Stomach smooth muscle (tissue), 2 donors: ENCODE results near the gene POLD1.
A peak's percentile ranks its signal among the peaks of the same experiment; 100 is the strongest.

Experiments
- H3K27ac ChIP-seq: one replicate; pipeline ENCODE4 v1.7.0; 2013; ENCODE audit warnings: mild to moderate bottlenecking, low read length, inconsistent platforms
- H3K27me3 ChIP-seq, 2 donors: one replicate each; pipeline ENCODE4 v1.7.0; 2013; ENCODE audit warnings: low read length in 2 of 2; ENCODE audit not compliant: insufficient read depth in 2 of 2, control insufficient read depth in 1 of 2
- H3K36me3 ChIP-seq, 2 donors: one replicate each; pipeline ENCODE4 v1.7.0; 2013; ENCODE audit warnings: low read length in 2 of 2; ENCODE audit not compliant: control insufficient read depth in 2 of 2, insufficient read depth in 2 of 2
- H3K4me1 ChIP-seq: one replicate; pipeline ENCODE4 v1.7.0; 2013; ENCODE audit warnings: low read length; ENCODE audit not compliant: control insufficient read depth, insufficient read depth
- H3K4me3 ChIP-seq, 2 donors: one replicate each; pipeline ENCODE4 v1.7.0; 2013; ENCODE audit warnings: low read length in 2 of 2
- H3K9ac ChIP-seq, 2 donors: one replicate each; pipeline ENCODE4 v1.7.0; 2013; ENCODE audit warnings: low read length in 2 of 2, mild to moderate bottlenecking in 1 of 2
- H3K9me3 ChIP-seq, 2 donors: one replicate each; pipeline ENCODE4 v1.7.0; 2013; ENCODE audit warnings: low read length in 2 of 2; ENCODE audit not compliant: control insufficient read depth in 2 of 2
- donor health status: healthy.
- donor health status: Pancreatic carcinoma.

The POLD1 gene

DNA sequence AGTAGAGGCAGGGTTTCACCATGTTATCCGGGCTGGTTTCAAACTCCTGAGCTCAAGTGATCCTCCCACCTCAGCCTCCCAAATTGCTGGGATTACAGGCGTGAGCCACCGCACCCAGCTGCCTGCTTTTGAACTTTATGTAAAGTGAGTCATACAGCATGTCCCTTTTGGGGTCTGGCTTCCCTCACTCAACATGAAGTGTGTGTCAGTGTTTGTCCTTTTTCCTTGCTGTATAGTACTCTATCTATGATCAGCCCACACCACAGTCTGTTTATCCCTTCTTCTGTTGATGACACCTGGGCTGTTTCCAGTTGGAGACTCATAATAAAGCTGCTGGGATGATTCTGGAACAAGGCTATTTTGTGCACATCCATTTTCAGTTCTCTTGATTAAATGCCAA, 36.7 kb downstream of the POLD1 start:
- Histone ChIP-seq H3K36me3 (no peaks in the 10 kb centered on the region), H3K4me1 (peaks cover 5% of the 10 kb centered on the region), H3K4me3 (no peak overlapping the region), H3K9ac (no peak overlapping the region), H3K9me3 (no peaks in the 10 kb centered on the region), H3K27ac (no peak overlapping the region), H3K27me3 (peaks cover 38 to 41% of the 10 kb centered on the region in 2 donors)

DNA sequence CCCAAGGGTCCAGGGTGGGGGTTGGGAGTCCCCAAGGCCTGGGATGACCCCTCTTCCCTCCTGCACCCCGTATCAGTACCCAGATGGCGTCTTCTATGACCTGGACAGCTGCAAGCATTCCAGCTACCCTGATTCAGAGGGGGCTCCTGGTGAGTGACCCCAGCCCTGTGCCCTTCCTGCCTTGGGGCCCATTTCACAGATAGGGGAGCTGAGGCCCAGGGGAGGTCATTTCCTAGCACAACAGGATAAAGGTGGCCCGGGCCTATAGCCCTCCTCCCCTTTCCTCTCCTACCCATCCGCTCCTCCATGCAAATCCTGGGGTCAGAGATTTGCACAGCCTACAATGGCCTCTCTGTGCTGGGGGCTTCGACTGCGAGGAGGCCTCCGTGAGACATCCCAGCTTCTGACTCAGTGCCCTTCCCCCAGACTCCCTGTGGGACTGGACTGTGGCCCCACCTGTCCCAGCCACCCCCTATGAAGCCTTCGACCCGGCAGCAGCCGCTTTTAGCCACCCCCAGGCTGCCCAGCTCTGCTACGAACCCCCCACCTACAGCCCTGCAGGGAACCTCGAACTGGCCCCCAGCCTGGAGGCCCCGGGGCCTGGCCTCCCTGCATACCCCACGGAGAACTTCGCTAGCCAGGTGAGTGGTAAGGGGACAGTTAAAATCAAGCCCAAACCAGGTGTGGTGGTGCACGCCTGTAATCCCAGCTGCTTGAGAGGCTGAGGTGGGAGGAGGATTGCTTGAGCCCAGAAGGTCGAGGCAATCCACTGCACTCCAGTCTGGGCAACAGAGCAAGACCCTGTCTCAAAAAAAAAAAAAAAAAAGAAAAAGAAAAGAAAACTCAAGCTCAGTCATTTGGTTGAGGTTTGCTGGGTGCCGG, 38.5 kb downstream of the POLD1 start:
- H3K27ac ChIP-seq = no peak overlapping the region
- no peaks in the 10 kb centered on the region for H3K9me3 ChIP-seq
- peaks cover 5% of the 10 kb centered on the region for H3K4me1 ChIP-seq
- no peak overlapping the region for H3K9ac ChIP-seq
- H3K4me3 ChIP-seq = no peak overlapping the region
- no peaks in the 10 kb centered on the region for H3K36me3 ChIP-seq
- peaks cover 38 to 44% of the 10 kb centered on the region in 2 donors for H3K27me3 ChIP-seq

DNA sequence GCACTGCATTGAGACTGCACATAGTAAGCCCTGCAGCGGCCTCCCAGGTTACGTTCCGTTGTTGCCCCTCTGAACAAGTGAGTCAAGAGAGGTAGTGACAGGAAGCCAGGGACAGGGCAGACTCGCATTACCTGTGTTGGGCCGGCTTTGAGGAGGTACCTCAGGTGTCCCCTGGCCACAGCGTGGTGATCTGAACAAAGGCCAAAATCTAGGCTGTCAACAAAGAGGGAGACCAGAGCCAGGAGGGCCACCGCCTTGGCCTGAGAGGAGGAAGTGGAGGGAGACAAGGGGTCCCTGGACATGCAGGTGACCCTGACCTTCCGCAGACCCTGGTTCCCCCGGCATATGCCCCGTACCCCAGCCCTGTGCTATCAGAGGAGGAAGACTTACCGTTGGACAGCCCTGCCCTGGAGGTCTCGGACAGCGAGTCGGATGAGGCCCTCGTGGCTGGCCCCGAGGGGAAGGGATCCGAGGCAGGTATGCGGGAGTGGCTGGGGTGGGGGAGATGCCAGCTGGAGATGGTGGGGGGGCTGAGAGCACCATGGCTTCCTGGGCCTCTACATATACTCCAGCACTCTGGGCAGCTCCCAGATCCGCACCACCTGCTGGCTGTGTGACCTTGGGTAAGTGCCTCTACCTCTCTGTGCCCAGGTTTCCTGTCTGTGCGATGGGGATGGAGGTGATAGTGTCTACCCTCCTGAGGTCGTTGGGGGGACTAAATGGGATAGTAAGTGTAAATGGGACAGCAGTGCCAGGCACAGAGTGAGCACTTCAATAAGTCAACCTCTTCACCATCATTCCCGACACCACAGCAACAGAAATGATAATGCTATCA, 39.3 kb downstream of the POLD1 start:
- Histone ChIP-seq H3K27ac (no peak overlapping the region), H3K9me3 (no peaks in the 10 kb centered on the region), H3K4me1 (peaks cover 12% of the 10 kb centered on the region), H3K9ac (no peak overlapping the region), H3K36me3 (no peaks in the 10 kb centered on the region), H3K27me3 (peaks cover 37% of the 10 kb centered on the region in 2 donors), H3K4me3 (no peak overlapping the region)

DNA sequence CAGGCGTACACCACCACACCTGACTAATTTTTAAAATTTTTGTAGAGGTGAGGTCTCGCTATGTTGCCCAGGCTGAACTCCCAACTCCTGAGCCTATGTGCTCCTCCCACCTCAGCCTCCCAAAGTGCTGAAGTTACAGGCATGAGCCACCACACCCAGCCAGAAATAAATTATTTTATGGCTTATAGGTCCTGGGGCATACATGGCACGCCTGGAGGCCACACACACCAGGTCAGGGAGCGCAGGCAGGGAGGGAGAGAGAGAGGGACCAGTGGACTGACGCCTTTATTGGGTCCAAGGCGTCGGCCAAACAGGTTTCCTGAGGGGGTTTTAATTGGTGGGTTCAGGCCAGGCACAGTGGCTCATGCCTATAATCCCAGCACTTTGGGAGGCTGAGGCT, 41.4 kb downstream of the POLD1 start:
- no peaks in the 10 kb centered on the region for H3K36me3 ChIP-seq
- H3K9ac ChIP-seq = no peak overlapping the region
- no peaks in the 10 kb centered on the region for H3K9me3 ChIP-seq
- no peak overlapping the region for H3K27ac ChIP-seq
- H3K27me3 ChIP-seq = peaks cover 24 to 34% of the 10 kb centered on the region in 2 donors
- peaks cover 7% of the 10 kb centered on the region for H3K4me1 ChIP-seq
- H3K4me3 ChIP-seq = no peak overlapping the region

DNA sequence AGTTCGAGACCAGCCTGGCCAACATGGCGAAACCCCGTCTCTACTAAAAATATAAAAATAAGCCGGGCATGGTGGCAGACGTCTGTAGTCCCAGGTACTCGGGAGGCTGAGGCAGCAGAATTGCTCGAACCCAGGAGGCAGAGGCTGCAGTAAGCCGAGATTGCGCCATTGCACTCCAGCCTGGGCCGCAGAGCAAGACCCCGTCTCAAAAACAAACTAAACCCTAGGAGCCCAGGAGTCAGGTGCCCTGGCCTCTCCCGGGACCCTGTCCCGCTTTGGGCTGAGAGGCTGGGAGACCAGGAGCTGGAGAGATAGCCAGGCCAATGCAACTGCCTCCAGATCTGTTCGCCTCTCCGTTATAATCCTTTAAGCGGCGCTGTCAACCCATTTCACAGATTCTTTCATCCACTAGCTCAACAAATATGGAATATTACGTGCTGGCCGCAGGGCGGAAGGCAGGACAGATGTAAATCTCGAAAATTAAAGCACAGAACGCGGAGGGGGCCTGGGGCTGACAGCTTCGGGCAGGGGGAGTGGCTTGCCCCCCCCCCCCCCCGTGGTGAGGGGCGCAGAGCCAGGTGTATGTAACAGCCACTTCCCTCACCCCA, 43.3 kb downstream of the POLD1 start:
- Histone ChIP-seq H3K9ac (no peak overlapping the region), H3K36me3 (no peaks in the 10 kb centered on the region), H3K4me1 (peaks cover 16% of the 10 kb centered on the region), H3K9me3 (no peaks in the 10 kb centered on the region), H3K27ac (no peak overlapping the region), H3K4me3 (no peak overlapping the region), H3K27me3 (peaks cover 26 to 33% of the 10 kb centered on the region in 2 donors)

DNA sequence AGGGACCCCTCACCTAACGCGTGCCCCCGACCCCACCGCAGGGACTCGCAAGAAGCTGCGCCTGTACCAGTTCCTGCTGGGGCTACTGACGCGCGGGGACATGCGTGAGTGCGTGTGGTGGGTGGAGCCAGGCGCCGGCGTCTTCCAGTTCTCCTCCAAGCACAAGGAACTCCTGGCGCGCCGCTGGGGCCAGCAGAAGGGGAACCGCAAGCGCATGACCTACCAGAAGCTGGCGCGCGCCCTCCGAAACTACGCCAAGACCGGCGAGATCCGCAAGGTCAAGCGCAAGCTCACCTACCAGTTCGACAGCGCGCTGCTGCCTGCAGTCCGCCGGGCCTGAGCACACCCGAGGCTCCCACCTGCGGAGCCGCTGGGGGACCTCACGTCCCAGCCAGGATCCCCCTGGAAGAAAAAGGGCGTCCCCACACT, 43.9 kb downstream of the POLD1 start:
- peak overlapping the region in 1 of 2 donors; percentile 40 for H3K4me3 ChIP-seq
- peak overlapping the region in 1 of 2 donors; percentile 31 for H3K9ac ChIP-seq
- H3K27ac ChIP-seq = no peak overlapping the region
- H3K27me3 ChIP-seq = peaks cover 29 to 36% of the 10 kb centered on the region in 2 donors
- peaks cover 17% of the 10 kb centered on the region for H3K4me1 ChIP-seq
- H3K36me3 ChIP-seq = no peaks in the 10 kb centered on the region
- no peaks in the 10 kb centered on the region for H3K9me3 ChIP-seq

DNA sequence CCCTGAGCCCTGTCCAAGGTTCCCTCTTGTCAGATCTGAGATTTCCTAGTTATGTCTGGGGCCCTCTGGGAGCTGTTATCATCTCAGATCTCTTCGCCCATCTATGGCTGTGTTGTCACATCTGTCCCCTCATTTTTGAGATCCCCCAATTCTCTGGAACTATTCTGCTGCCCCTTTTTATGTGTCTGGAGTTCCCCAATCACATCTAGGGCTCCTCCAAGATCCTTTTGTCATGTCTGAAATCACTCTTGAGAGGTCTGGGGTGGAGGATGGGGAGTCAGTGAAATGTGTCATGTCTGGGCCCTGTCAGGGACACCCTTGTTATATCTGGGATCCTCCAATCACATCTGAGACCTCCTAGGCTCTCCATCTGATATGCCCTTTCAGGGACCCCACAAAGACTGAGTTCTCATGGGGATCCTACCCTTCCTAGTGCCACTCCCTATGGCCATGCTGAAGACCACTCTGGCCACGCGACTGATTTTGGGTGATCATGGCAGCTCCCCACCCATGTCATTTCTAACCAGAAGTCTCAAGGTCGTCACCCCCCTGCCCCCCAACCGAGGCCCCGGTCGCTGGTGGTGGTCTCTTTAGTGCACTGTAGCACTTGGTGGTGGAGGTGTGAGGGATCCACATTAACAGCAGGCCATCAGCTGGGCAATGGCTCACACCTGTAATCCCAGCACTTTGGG, 44.8 kb downstream of the POLD1 start:
- Histone ChIP-seq H3K36me3 (no peaks in the 10 kb centered on the region), H3K4me1 (peaks cover 17% of the 10 kb centered on the region), H3K9ac (no peak overlapping the region), H3K27ac (no peak overlapping the region), H3K9me3 (no peaks in the 10 kb centered on the region), H3K27me3 (peaks cover 34 to 37% of the 10 kb centered on the region in 2 donors), H3K4me3 (no peak overlapping the region)

DNA sequence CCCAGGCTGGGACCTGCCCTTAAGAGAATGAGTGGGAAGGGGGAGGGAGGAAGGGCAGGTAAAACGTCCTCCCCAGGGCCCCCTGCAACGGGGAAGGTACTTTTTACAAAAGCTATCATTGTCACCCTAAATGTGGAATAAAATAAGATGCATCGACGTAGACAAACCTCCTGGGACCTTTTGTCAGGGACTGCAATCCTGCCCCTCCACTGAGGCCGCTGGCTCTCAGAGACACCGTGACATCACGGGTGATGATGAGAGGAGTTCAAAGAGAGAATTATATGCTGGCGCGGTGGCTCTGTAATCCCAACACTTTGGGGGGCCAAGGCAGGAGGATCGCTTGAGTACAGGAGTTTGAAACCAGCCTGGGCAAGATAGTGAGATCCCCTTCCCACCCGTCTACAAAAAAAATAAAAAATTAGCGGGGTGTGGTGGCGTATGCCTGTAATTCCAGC, 46.8 kb downstream of the POLD1 start:
- Histone ChIP-seq H3K36me3 (no peaks in the 10 kb centered on the region), H3K9me3 (no peaks in the 10 kb centered on the region), H3K4me3 (peak overlapping the region; percentile 70 to 79), H3K27me3 (peaks cover 41 to 44% of the 10 kb centered on the region in 2 donors), H3K27ac (no peak overlapping the region), H3K4me1 (peaks cover 17% of the 10 kb centered on the region), H3K9ac (peak overlapping the region; percentile 41 to 58)

DNA sequence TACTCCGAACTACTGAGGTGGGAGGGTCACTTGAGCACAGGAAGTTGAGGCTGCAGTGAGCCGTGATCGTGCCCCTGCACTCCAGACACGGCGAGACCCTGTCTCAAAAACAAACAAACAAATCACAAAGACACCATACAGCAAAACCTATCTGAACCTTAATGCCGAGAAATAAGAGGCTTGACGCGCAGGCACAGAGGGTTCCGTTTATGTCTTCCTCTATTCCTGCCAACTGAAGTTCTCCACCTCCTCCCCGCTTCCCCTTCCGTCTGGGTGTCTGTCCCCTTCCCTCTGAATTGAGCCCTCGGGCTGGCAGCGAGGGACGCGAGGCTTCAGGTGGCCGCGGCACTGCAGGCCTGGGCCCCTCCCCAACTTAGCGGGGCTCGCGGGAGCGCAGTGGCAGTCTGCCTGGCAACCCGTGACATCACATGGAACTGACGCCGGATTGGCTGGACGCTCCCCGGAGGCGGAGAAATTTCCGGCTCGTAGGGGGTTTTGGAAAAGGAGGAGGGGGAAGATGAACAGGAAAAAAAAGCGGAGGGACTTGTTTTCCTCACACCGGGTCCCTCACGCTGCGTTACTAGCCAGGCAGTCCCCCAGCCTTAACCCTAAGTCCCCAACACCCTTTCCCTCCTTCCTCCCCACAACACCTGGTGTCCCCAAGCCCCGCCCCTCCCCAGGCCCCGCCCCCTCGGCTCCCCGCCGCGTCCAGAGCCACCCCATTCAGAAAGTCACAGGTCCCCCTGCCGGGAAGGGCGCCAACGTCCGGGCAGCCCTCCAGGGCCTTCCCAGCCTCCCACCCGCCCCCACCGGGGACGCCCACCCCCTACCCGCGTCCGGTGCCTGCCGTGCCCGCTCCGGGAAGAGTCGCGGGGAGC, 47.4 kb downstream of the POLD1 start:
- peaks cover 41 to 44% of the 10 kb centered on the region in 2 donors for H3K27me3 ChIP-seq
- peaks cover 17% of the 10 kb centered on the region for H3K4me1 ChIP-seq
- peak overlapping the region; percentile 70 to 79 for H3K4me3 ChIP-seq
- H3K9me3 ChIP-seq = no peaks in the 10 kb centered on the region
- no peak overlapping the region for H3K27ac ChIP-seq
- peak overlapping the region; percentile 41 to 58 for H3K9ac ChIP-seq
- H3K36me3 ChIP-seq = no peaks in the 10 kb centered on the region
